Brain microvascular endothelial cell (primary cell): ENCODE data around the gene KDM1A.
A peak's percentile ranks its signal among the peaks of the same experiment; 100 is the strongest.

Experiments used
- DNase-seq: peaks from one replicate; pipeline ENCODE4 v3.0.0-alpha.2; 2020
- H3K27ac ChIP-seq: fragments of 250-450 bp; sonication (Bioruptor Pico); 2 replicates; pipeline ENCODE4 v1.5.1; 2020; ENCODE audit warnings: mild to moderate bottlenecking, moderate library complexity
- H3K27me3 ChIP-seq: fragments of 250-450 bp; sonication (Bioruptor Pico); replicated peaks from 2 replicates; pipeline ENCODE4 v1.5.1; 2020; ENCODE audit warnings: mild to moderate bottlenecking
- H3K36me3 ChIP-seq: fragments of 250-450 bp; sonication (Bioruptor Pico); replicated peaks from 2 replicates; pipeline ENCODE4 v1.5.1; 2020; ENCODE audit warnings: mild to moderate bottlenecking
- H3K4me3 ChIP-seq: 2 replicates; pipeline ENCODE4 v1.5.1; 2011; ENCODE audit warnings: low read depth, mild to moderate bottlenecking, control low read depth, low read length, moderate library complexity
- in situ Hi-C: cut with HindIII; loops from 2 replicates; pipeline ENCODE4 v1.10.0; 2017; ENCODE audit warnings: low sequenced_read_pairs, low pct_ligation_motif_present
- TF ChIP-seq, protein P1 (sequence below): IDR thresholded peaks from 2 replicates; pipeline ENCODE4 v1.5.1; 2011; ENCODE audit warnings: low read depth, mild to moderate bottlenecking, moderate library complexity, low read length, control low read depth, inconsistent platforms; ENCODE audit errors: missing control alignments

KDM1A gene

DNA sequence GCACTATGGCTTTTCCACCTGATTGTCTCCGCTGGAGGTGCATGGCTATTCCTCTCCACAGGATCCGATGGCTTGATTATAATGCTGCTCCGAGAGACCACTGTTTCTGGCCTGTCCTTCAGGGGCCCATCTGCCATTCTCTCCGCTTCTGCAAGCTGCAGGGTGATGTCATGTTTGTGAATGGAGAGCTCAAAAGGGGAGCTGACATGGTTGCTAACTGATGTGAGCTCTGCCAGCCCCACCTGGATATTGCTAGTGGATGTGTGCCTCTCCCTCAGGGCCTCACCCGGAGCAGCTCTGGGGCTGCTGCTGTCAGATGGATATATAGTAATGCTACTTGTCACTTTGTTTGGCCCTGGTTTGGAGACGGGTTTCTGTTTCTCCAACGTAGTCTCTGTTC is 72.3 kb downstream of the KDM1A start:
- DNase-seq = no peak
- peaks cover 74% of the 10 kb centered on the region for H3K36me3 ChIP-seq
- in situ Hi-C loops = loop anchor here (10.0 to 25.0 kb wide), 2 partner anchors 93 to 196 kb away; no protein-coding TSS in a partner anchor
- H3K27ac ChIP-seq = no peak overlapping the region
- no peak overlapping the region for H3K4me3 ChIP-seq
- no peaks in the 10 kb centered on the region for H3K27me3 ChIP-seq
- TF ChIP-seq, protein P1, sequence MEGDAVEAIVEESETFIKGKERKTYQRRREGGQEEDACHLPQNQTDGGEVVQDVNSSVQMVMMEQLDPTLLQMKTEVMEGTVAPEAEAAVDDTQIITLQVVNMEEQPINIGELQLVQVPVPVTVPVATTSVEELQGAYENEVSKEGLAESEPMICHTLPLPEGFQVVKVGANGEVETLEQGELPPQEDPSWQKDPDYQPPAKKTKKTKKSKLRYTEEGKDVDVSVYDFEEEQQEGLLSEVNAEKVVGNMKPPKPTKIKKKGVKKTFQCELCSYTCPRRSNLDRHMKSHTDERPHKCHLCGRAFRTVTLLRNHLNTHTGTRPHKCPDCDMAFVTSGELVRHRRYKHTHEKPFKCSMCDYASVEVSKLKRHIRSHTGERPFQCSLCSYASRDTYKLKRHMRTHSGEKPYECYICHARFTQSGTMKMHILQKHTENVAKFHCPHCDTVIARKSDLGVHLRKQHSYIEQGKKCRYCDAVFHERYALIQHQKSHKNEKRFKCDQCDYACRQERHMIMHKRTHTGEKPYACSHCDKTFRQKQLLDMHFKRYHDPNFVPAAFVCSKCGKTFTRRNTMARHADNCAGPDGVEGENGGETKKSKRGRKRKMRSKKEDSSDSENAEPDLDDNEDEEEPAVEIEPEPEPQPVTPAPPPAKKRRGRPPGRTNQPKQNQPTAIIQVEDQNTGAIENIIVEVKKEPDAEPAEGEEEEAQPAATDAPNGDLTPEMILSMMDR = no peak

DNA sequence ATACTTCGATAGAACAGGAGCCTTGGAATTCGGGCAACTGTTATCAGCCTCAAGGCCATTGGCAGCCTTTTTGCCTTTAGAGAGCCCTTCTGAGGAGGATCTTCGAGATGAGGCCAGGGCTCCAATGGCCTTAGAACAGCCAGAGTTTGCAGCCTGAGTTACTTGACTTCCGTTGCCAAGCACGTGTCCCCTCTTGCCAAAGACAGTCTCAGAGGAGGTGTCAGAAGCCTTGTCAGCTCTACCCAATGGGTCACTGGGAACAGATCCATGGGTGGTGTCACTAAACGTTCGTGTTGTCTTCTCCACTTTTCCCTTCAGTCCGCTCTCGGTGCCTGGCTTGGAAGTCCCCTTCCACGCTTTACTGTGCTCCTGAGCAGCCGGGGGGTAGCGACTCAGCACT is 73.2 kb downstream of the KDM1A start:
- no peak for DNase-seq
- Histone ChIP-seq H3K27me3 (no peaks in the 10 kb centered on the region), H3K4me3 (no peak overlapping the region), H3K36me3 (peaks cover 66% of the 10 kb centered on the region), H3K27ac (no peak overlapping the region)
- in situ Hi-C loops = loop anchor here (10.0 to 25.0 kb wide), 2 partner anchors 92 to 195 kb away; no protein-coding TSS in a partner anchor
- TF ChIP-seq, protein P1 = no peak

DNA sequence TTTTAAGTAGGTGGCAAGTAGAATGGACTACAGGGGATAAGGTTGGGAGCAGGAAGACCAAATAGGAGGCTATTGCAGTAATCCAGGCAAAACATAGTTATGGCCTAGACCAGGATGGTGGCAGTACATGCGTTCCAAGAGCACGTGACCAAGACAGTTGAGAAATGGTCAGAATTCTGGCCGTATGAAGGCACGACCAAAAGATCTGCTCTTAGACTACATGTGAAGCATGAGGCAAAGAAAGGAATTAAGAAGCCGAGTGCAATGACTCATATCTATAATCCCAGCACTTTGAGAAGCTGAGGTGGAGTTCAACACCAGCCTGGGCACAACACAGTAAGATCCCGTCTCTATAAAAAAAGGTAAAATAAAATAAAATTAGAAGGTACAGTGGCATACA is 78.0 kb downstream of the KDM1A start:
- in situ Hi-C loops = loop anchor here (10.0 to 25.0 kb wide), 2 partner anchors 87 to 190 kb away; no protein-coding TSS in a partner anchor
- no peak for DNase-seq

DNA sequence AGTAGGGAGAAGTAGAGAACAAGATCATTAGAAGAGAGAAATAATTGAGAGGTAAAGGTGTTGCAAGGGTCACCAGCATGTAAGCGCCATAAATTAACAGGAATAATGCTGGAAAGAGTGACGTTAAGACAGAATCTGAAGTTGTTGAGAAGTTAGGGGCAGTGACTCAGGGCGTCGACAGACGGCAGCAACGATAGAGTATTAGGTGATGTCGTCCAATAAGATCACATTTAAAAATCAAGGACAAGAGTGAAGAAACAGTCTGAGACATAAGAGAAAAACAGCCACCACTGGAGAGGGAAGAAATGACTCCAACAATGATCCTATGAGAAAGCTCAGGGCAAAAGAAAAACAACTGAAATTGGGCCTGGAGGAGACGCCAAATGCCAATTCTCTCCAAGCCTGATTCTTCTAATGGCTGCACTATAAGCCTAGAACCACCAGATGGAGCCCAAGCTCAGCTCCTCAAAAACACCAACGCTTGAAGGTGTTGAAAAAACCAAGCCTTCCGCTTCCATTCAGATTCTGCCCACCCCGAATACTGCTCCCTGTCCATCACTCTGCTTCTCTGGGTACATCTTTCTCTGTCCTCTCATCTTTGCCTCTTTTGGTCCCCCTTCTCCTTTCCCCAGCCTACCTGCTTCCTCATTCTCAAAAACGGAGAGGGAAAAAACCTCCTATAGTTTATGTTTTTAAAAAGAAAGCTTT is 79.3 kb downstream of the KDM1A start:
- Histone ChIP-seq H3K27ac (peak overlapping the region; percentile 86), H3K4me3 (no peak overlapping the region), H3K27me3 (no peaks in the 10 kb centered on the region), H3K36me3 (peaks cover 10% of the 10 kb centered on the region)
- in situ Hi-C loops = loop anchor here (10.0 to 25.0 kb wide), 2 partner anchors 86 to 189 kb away; no protein-coding TSS in a partner anchor
- TF ChIP-seq, protein P1 = peak; percentile 94
- peak; percentile 81 for DNase-seq

More for the DNA sequence above, 78.0 kb downstream of the KDM1A start:
- H3K36me3 ChIP-seq = peaks cover 23% of the 10 kb centered on the region
- no peak overlapping the region for H3K4me3 ChIP-seq
- TF ChIP-seq, protein P1 = no peak
- H3K27me3 ChIP-seq = no peaks in the 10 kb centered on the region
- no peak overlapping the region for H3K27ac ChIP-seq

DNA sequence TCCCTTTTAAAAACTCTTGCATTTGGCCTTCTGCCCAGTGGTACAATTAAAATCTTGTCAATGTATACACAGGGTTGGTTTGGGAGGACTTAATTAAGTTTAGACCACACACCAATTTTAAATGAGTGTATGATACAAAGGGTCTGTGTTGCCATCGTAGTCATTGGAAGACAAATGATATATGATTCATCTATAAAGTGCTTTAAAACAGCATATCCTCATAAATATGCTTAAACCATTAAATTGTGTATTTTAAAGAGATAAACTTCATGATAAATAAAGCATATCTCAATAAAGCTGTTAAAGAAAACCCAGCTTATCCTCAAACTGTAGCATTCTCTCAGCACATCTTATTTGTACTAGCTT is 79.9 kb downstream of the KDM1A start:
- TF ChIP-seq, protein P1 = no peak
- DNase-seq = no peak
- Histone ChIP-seq H3K36me3 (peaks cover 4% of the 10 kb centered on the region), H3K27ac (peak overlapping the region; percentile 86), H3K27me3 (no peaks in the 10 kb centered on the region), H3K4me3 (no peak overlapping the region)
- in situ Hi-C loops = loop anchor here (10.0 to 25.0 kb wide), 2 partner anchors 86 to 188 kb away; no protein-coding TSS in a partner anchor
